Natural killer cell (primary cell): ENCODE measurements around the gene UNC79. TPM values are rescaled to one million over a fixed set of nuclear protein-coding genes. Genes with fewer than 3 reads are reported as not detected.

Experiments used
- ATAC-seq, 3 donors: fragments of 150-1000 bp in 2 of 3; fragments of 200-7000 bp in 1 of 3; cut with Tn5 transposase; 1 replicate in 1 of 3; 2 replicates in 2 of 3; pipeline ENCODE4 v1.10.0; 2021; ENCODE audit warnings: mild to moderate bottlenecking in 2 of 3, moderate library complexity in 2 of 3
- DNase-seq, 2 donors: peaks; one replicate each; pipeline versions ENCODE4 v3.0.0 to v3.0.0-alpha.2; 2013 to 2021; ENCODE audit warnings: mixed read lengths in 1 of 2
- H3K27ac ChIP-seq: one replicate; pipeline ENCODE4 v1.5.1; 2013; ENCODE audit warnings: mild to moderate bottlenecking, low read length
- H3K27me3 ChIP-seq: one replicate; pipeline ENCODE4 v1.6.1; 2013; ENCODE audit warnings: low read length; ENCODE audit not compliant: control insufficient read depth, insufficient read depth
- H3K36me3 ChIP-seq: one replicate; pipeline ENCODE4 v1.6.1; 2013; ENCODE audit warnings: low read length; ENCODE audit not compliant: control insufficient read depth, insufficient read depth
- H3K4me1 ChIP-seq: one replicate; pipeline ENCODE4 v1.6.1; 2013; ENCODE audit warnings: low read length; ENCODE audit not compliant: control insufficient read depth, insufficient read depth
- H3K4me3 ChIP-seq: one replicate; pipeline ENCODE4 v1.5.1; 2013; ENCODE audit warnings: low read length
- H3K9me3 ChIP-seq: one replicate; pipeline ENCODE4 v1.6.1; 2013; ENCODE audit warnings: low read length; ENCODE audit not compliant: control insufficient read depth, insufficient read depth
- H3K27ac Mint-ChIP-seq, 2 donors: one replicate each; pipeline ENCODE4 v1.8.0; 2022; ENCODE audit warnings: mild to moderate bottlenecking in 2 of 2, mixed read lengths in 2 of 2, moderate library complexity in 1 of 2
- H3K27me3 Mint-ChIP-seq, 2 donors: one replicate each; pipeline ENCODE4 v1.8.0; 2022; ENCODE audit warnings: low read depth in 2 of 2, mixed read lengths in 2 of 2
- H3K36me3 Mint-ChIP-seq: one replicate; pipeline ENCODE4 v1.8.0; 2022; ENCODE audit warnings: mixed read lengths
- H3K4me1 Mint-ChIP-seq, 2 donors: one replicate each; pipeline ENCODE4 v1.8.0; 2022; ENCODE audit warnings: mixed read lengths in 2 of 2
- H3K4me3 Mint-ChIP-seq: one replicate; pipeline ENCODE4 v1.8.0; 2022; ENCODE audit warnings: mild to moderate bottlenecking, moderate library complexity, mixed read lengths
- H3K9me3 Mint-ChIP-seq, 2 donors: one replicate each; pipeline ENCODE4 v1.8.0; 2022; ENCODE audit warnings: mixed read lengths in 2 of 2
- WGBS: methylation state at CpG from one replicate; pipeline ENCODE4 v1.1.7; 2013; ENCODE audit warnings: missing lambda C conversion rate; ENCODE audit not compliant: insufficient coverage; 5-methylcytosine and 5-hydroxymethylcytosine counted together
- intact Hi-C: fragments of 100-400 bp; cut with micrococcal nuclease; formaldehyde crosslinking; loops from one replicate; pipeline ENCODE4 v1.14.2; 2022
- total RNA-seq, 4 donors: library from RNA; stranded (reverse); fragments of 120-200 nt in 1 of 4; gene quantifications; one replicate each; pipeline versions ENCODE4 v1.2.3 to v1.2.4, GENCODE V29; 2013 to 2022
- TF ChIP-seq, protein P1 (sequence below): fragments of 200-600 bp; IDR thresholded peaks from one replicate; pipeline ENCODE4 v1.8.0; 2022; ENCODE audit warnings: antibody characterized with exemption

The UNC79 gene
- total RNA-seq, 3 donors from 2014 or later (not counting 1 experiment from before 2014, with no cell fraction given) = 0.05 TPM; not detected in 1

DNA sequence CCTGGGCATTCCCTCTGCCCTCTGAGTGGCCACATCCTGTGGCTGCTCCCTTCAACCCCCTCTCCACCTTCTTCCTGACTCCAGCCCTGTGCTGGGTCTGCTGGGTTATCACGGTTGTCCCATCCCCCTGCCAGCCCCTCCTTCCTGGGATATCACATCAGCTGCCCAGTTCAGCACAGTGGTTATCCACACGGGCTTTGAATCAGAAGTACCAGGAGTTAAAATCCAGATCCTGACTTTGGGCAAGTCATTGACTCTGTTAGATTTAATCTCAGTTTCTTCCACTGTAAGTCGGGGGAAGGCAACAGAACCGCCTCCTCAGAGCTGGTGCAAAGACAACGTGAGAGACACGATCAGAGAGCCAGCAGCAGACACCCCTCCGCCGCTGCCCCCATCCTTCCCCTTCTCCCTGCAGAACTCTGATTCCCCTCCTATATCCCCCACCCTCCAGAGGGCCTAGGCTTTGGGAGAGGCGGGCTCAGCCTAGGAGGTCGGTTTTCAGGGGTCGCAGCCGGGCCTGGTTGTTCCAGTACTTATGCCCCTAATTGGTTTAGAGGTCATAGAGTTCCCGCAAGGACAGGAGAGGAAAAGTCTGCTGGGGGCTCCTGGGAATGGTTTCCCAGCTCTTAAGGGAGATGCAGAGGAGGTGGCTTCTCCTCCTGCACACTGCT, 315.0 kb downstream of the UNC79 start:
- Histone ChIP-seq H3K4me3 (no peak overlapping the region), H3K27ac (no peak overlapping the region), H3K4me1 (peaks cover 17% of the 10 kb centered on the region), H3K36me3 (no peaks in the 10 kb centered on the region), H3K9me3 (no peaks in the 10 kb centered on the region), H3K27me3 (no peaks in the 10 kb centered on the region)
- Mint-ChIP-seq H3K4me3 (no peak overlapping the region), H3K27ac (no peak overlapping the region), H3K27me3 (peaks cover 8 to 17% of the 10 kb centered on the region in 2 donors), H3K4me1 (no peaks in the 10 kb centered on the region), H3K9me3 (no peaks in the 10 kb centered on the region), H3K36me3 (no peaks in the 10 kb centered on the region)
- no peak for DNase-seq
- whole genome bisulfite sequencing = 74% methylated on average over 13 of the region's 13 CpGs
- TF ChIP-seq, protein P1, sequence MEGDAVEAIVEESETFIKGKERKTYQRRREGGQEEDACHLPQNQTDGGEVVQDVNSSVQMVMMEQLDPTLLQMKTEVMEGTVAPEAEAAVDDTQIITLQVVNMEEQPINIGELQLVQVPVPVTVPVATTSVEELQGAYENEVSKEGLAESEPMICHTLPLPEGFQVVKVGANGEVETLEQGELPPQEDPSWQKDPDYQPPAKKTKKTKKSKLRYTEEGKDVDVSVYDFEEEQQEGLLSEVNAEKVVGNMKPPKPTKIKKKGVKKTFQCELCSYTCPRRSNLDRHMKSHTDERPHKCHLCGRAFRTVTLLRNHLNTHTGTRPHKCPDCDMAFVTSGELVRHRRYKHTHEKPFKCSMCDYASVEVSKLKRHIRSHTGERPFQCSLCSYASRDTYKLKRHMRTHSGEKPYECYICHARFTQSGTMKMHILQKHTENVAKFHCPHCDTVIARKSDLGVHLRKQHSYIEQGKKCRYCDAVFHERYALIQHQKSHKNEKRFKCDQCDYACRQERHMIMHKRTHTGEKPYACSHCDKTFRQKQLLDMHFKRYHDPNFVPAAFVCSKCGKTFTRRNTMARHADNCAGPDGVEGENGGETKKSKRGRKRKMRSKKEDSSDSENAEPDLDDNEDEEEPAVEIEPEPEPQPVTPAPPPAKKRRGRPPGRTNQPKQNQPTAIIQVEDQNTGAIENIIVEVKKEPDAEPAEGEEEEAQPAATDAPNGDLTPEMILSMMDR = no peak
- intact Hi-C loops = no loop called here
- ATAC-seq = peak in 1 of 3 donors; percentile 5

DNA sequence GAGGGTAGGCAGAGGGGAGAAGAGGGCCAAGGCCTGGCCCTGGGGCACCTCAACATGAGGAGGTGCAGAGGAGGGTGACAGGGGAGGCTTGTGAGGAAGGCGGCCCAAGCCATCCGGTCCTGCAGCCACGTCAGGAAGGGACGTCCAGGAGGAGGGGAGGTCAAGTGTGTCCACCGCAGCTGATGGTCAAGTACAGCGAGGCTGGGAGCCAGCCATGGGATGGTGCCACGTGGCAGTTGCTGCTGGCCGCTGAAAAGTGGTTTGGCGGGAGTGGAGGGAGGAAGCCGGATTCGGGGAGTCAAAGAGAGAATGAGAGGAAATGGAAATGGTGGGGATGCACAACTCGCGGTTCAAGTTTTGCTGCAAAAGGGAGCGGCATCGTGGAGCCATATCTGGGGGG, 316.4 kb downstream of the UNC79 start:
- Histone ChIP-seq H3K4me3 (no peak overlapping the region), H3K27me3 (no peaks in the 10 kb centered on the region), H3K27ac (no peak overlapping the region), H3K9me3 (no peaks in the 10 kb centered on the region), H3K4me1 (peaks cover 17% of the 10 kb centered on the region), H3K36me3 (no peaks in the 10 kb centered on the region)
- ATAC-seq (no peak), DNase-seq (no peak)
- no peaks in the 10 kb centered on the region for H3K36me3 Mint-ChIP-seq
- H3K4me3 Mint-ChIP-seq = no peak overlapping the region
- H3K27ac Mint-ChIP-seq = no peak overlapping the region
- peaks cover 6 to 7% of the 10 kb centered on the region in 2 donors for H3K27me3 Mint-ChIP-seq
- no peaks in the 10 kb centered on the region for H3K4me1 Mint-ChIP-seq
- intact Hi-C loops = no loop called here
- 83% methylated on average over 15 of the region's 15 CpGs for WGBS
- no peaks in the 10 kb centered on the region for H3K9me3 Mint-ChIP-seq
- TF ChIP-seq, protein P1 = no peak

DNA sequence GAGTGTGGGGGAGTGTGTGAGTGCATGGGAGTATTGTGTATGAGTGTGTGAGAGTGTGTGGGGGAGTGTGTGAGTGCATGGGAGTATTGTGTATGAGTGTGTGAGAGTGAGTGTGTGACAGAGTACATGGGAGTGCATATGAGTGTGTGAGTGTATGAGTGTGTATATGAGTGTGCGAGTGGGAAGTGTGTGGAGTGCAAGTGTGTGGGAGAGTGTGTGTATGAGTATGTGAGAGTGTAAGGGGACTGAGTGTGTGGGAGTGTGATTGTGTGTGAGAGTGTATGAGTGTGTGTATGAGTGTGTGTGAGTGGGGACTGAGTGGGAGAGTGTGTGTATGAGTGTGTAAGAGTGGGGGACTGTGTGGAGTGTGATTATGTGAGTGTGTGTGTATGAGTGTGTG, 316.8 kb downstream of the UNC79 start:
- Histone ChIP-seq H3K4me3 (no peak overlapping the region), H3K27ac (no peak overlapping the region), H3K9me3 (no peaks in the 10 kb centered on the region), H3K27me3 (no peaks in the 10 kb centered on the region), H3K36me3 (no peaks in the 10 kb centered on the region), H3K4me1 (peaks cover 17% of the 10 kb centered on the region)
- H3K9me3 Mint-ChIP-seq = no peaks in the 10 kb centered on the region
- 96% methylated on average over 1 of the region's 1 CpG for WGBS
- H3K27ac Mint-ChIP-seq = no peak overlapping the region
- H3K4me1 Mint-ChIP-seq = no peaks in the 10 kb centered on the region
- peaks cover 2% of the 10 kb centered on the region in 2 donors for H3K27me3 Mint-ChIP-seq
- intact Hi-C loops = no loop called here
- no peak overlapping the region for H3K4me3 Mint-ChIP-seq
- ATAC-seq (peak in 1 of 3 donors; percentile 26), DNase-seq (no peak)
- H3K36me3 Mint-ChIP-seq = no peaks in the 10 kb centered on the region
- TF ChIP-seq, protein P1 = no peak
